ENCODE results near the gene ACKR1. TPM values are rescaled to one million over a fixed set of nuclear protein-coding genes. Genes with fewer than 3 reads are reported as not detected.

The ACKR1 gene
- total and polyA plus RNA-seq, 2 donors (not counting 1 experiment from before 2014, with no cell fraction given) = not detected

- no peak for TF ChIP-seq CTCF (conservative IDR thresholded peaks at IDR 0.05 in 1 of 2, IDR thresholded peaks at IDR 0.05 in 1 of 2; ENCODE audit: low read depth in 1 of 2, low read length in 2 of 2)
- no peak for TF ChIP-seq EZH2 (IDR thresholded peaks at IDR 0.05; ENCODE audit: low read length, missing control alignments)
- Histone ChIP-seq H3K4me2 (ENCODE audit: extremely low read depth, insufficient read depth, low read length) (no peak overlapping the region), H3K4me1 (ENCODE audit: control insufficient read depth, extremely low read depth, insufficient read depth, low read length) (no peaks in the 10 kb centered on the region), H4K20me1 (ENCODE audit: control insufficient read depth, extremely low read depth, insufficient read depth, low read length) (peaks cover 1% of the 10 kb centered on the region), H3K4me3 (replicated peaks in 1 of 4; ENCODE audit: control extremely low read depth in 1 of 4, insufficient read depth in 1 of 4, low read depth in 3 of 4, low read length in 4 of 4) (no peak overlapping the region), H3K27me3 (ENCODE audit: control insufficient read depth, insufficient read depth, low read length) (peaks cover 2% of the 10 kb centered on the region), H3K79me2 (ENCODE audit: control insufficient read depth, insufficient read depth, low read length) (no peaks in the 10 kb centered on the region), H3K27ac (ENCODE audit: insufficient read depth, low read length) (no peak overlapping the region), H3K9me3 (ENCODE audit: control insufficient read depth, insufficient read depth, low read depth, low read length) (no peaks in the 10 kb centered on the region), H2AFZ (ENCODE audit: low read length) (no peak overlapping the region), H3K36me3 (ENCODE audit: control insufficient read depth, insufficient read depth, low read length) (no peaks in the 10 kb centered on the region), H3K9ac (ENCODE audit: insufficient read depth, low read length) (no peak overlapping the region)
- peak; percentile 10 to 29 for DNase-seq (ENCODE audit: low read depth in 2 of 2)
Measured at GRCh38 chr1:159188375-159188788, 16.3 kb upstream of the ACKR1 start.

GRCh38 chr1:159190441-159190840 lies 14.2 kb upstream of the ACKR1 start:
- Histone ChIP-seq H3K27me3 (ENCODE audit: control insufficient read depth, insufficient read depth, low read length) (peaks cover 2% of the 10 kb centered on the region), H3K4me2 (ENCODE audit: extremely low read depth, insufficient read depth, low read length) (no peak overlapping the region), H3K4me3 (replicated peaks in 1 of 4; ENCODE audit: control extremely low read depth in 1 of 4, insufficient read depth in 1 of 4, low read depth in 3 of 4, low read length in 4 of 4) (no peak overlapping the region), H3K9me3 (ENCODE audit: control insufficient read depth, insufficient read depth, low read depth, low read length) (no peaks in the 10 kb centered on the region), H3K36me3 (ENCODE audit: control insufficient read depth, insufficient read depth, low read length) (no peaks in the 10 kb centered on the region), H4K20me1 (ENCODE audit: control insufficient read depth, extremely low read depth, insufficient read depth, low read length) (peaks cover 1% of the 10 kb centered on the region), H3K4me1 (ENCODE audit: control insufficient read depth, extremely low read depth, insufficient read depth, low read length) (no peaks in the 10 kb centered on the region), H3K9ac (ENCODE audit: insufficient read depth, low read length) (no peak overlapping the region), H2AFZ (ENCODE audit: low read length) (no peak overlapping the region), H3K27ac (ENCODE audit: insufficient read depth, low read length) (no peak overlapping the region), H3K79me2 (ENCODE audit: control insufficient read depth, insufficient read depth, low read length) (no peaks in the 10 kb centered on the region)
- TF ChIP-seq EZH2 (IDR thresholded peaks at IDR 0.05; ENCODE audit: low read length, missing control alignments) (no peak), CTCF (conservative IDR thresholded peaks at IDR 0.05 in 1 of 2, IDR thresholded peaks at IDR 0.05 in 1 of 2; ENCODE audit: low read depth in 1 of 2, low read length in 2 of 2) (no peak)
- no peak for DNase-seq (ENCODE audit: low read depth in 2 of 2)

GRCh38 chr1:159196543-159196942 lies 8.1 kb upstream of the ACKR1 start:
- H3K27ac ChIP-seq (ENCODE audit: insufficient read depth, low read length) = no peak overlapping the region
- H3K4me1 ChIP-seq (ENCODE audit: control insufficient read depth, extremely low read depth, insufficient read depth, low read length) = no peaks in the 10 kb centered on the region
- H3K4me2 ChIP-seq (ENCODE audit: extremely low read depth, insufficient read depth, low read length) = no peak overlapping the region
- H2AFZ ChIP-seq (ENCODE audit: low read length) = no peak overlapping the region
- H3K9ac ChIP-seq (ENCODE audit: insufficient read depth, low read length) = no peak overlapping the region
- H3K79me2 ChIP-seq (ENCODE audit: control insufficient read depth, insufficient read depth, low read length) = no peaks in the 10 kb centered on the region
- H3K9me3 ChIP-seq (ENCODE audit: control insufficient read depth, insufficient read depth, low read depth, low read length) = no peaks in the 10 kb centered on the region
- no peak overlapping the region for H3K4me3 ChIP-seq (replicated peaks in 1 of 4; ENCODE audit: control extremely low read depth in 1 of 4, insufficient read depth in 1 of 4, low read depth in 3 of 4, low read length in 4 of 4)
- no peak for DNase-seq (ENCODE audit: low read depth in 2 of 2)
- H3K36me3 ChIP-seq (ENCODE audit: control insufficient read depth, insufficient read depth, low read length) = no peaks in the 10 kb centered on the region
- TF ChIP-seq EZH2 (IDR thresholded peaks at IDR 0.05; ENCODE audit: low read length, missing control alignments) = no peak
- no peak for TF ChIP-seq CTCF (conservative IDR thresholded peaks at IDR 0.05 in 1 of 2, IDR thresholded peaks at IDR 0.05 in 1 of 2; ENCODE audit: low read depth in 1 of 2, low read length in 2 of 2)
- no peaks in the 10 kb centered on the region for H4K20me1 ChIP-seq (ENCODE audit: control insufficient read depth, extremely low read depth, insufficient read depth, low read length)
- no peaks in the 10 kb centered on the region for H3K27me3 ChIP-seq (ENCODE audit: control insufficient read depth, insufficient read depth, low read length)

All from fibroblast of lung (primary cell).